Spleen (tissue), 7 donors: ENCODE data around the gene TMEM255A.

Experiments
- CTCF ChIP-seq, 11 experiments: fragments of 200-600 bp in 7 of 11; fragments of 450-650 bp in 4 of 11; sonication (generic) in 4 of 11; IDR thresholded peaks in 8 of 11; conservative IDR thresholded peaks in 3 of 11; 1 replicate in 7 of 11; 2 replicates in 4 of 11; pipeline versions ENCODE4 v1.4.0 to v1.8.0; 2016 to 2021; ENCODE audit warnings: antibody characterized with exemption in 11 of 11, inconsistent platforms in 4 of 11, mild to moderate bottlenecking in 1 of 11
- POLR2A ChIP-seq, 3 donors: fragments of 450-650 bp; IDR thresholded peaks; one replicate each; pipeline ENCODE4 v1.5.1; 2017; ENCODE audit warnings: antibody characterized with exemption in 3 of 3, mild to moderate bottlenecking in 1 of 3
- POLR2AphosphoS5 ChIP-seq, 3 donors: sonication (generic); formaldehyde crosslinking; IDR thresholded peaks; one replicate each; pipeline ENCODE4 v1.5.1; 2017; ENCODE audit warnings: antibody characterized with exemption in 3 of 3
- donor health status: DM: no; HTN: no; CAD: no; lungs with moderate emphysema.
- donor health status: DM: no; HTN: no; CAD: no.
- donor health status: DM: no; HTN: no; CAD: no.

GRCh38 chrX:120301960-120302359, 9.3 kb downstream of the TMEM255A start:
- TF ChIP-seq POLR2AphosphoS5 (IDR thresholded peaks at IDR 0.05) (no peak), CTCF (IDR thresholded peaks at IDR 0.05 in 8 of 11, conservative IDR thresholded peaks at IDR 0.05 in 3 of 11) (no peak), POLR2A (IDR thresholded peaks at IDR 0.05) (no peak)
